Endothelial cell of umbilical vein (primary cell): ENCODE results near the gene DOCK4. TPM values are rescaled to one million over a fixed set of nuclear protein-coding genes. Genes with fewer than 3 reads are reported as not detected.

Source experiments
- BruUV-seq: library from RNA; stranded (reverse); fragments of 400-500 nt; replicated peaks from 2 replicates; lab custom pipeline; 2021; lab: Mats Ljungman, UMichigan
- CTCF ChIA-PET: fragments of 300-600, 350-600 bp; sonication (Branson Sonifier 250); formaldehyde crosslinking; loops from one replicate; lab custom pipeline; 2021; ENCODE audit warnings: antibody characterized with exemption, inconsistent platforms; lab: Charles Lee
- POLR2A ChIA-PET: fragments of 300-600, 350-600 bp; sonication (Branson Sonifier 250); formaldehyde crosslinking; loops from one replicate; lab custom pipeline; 2021; ENCODE audit warnings: antibody characterized with exemption, inconsistent platforms; lab: Charles Lee
- DNase-seq: peaks from one replicate; pipeline ENCODE4 v3.0.0-alpha.2; 2011; ENCODE audit warnings: low read depth, low spot score
- FAIRE-seq: peaks from 2 replicates; lab custom pipeline; 2011; peaks lifted over from hg19 to GRCh38; lab: Jason Lieb, UNC
- H2AFZ ChIP-seq: 2 replicates; pipeline ENCODE4 v1.6.0; 2012; ENCODE audit warnings: low read depth, low read length, control low read depth, inconsistent platforms
- H3K27ac ChIP-seq: 2 replicates; pipeline ENCODE4 v1.5.1; 2011; ENCODE audit warnings: low read depth, mild to moderate bottlenecking, control low read depth, low read length, moderate library complexity; ENCODE audit not compliant: insufficient read depth
- H3K27me3 ChIP-seq, 2 experiments: 2 replicates each; pipeline versions ENCODE4 v1.6.0 to v1.6.1; 2011; ENCODE audit warnings: low read length in 2 of 2, mixed read lengths in 1 of 2; ENCODE audit not compliant: control insufficient read depth in 2 of 2, insufficient read depth in 2 of 2
- H3K36me3 ChIP-seq, 2 experiments: 2 replicates in 1 of 2; 3 replicates in 1 of 2; pipeline ENCODE4 v1.5.1; 2011; ENCODE audit warnings: low read length in 2 of 2, mild to moderate bottlenecking in 1 of 2, moderate library complexity in 1 of 2; ENCODE audit not compliant: control insufficient read depth in 2 of 2, insufficient read depth in 2 of 2; ENCODE audit errors: extremely low read depth in 1 of 2
- H3K4me1 ChIP-seq: 3 replicates; pipeline ENCODE4 v1.5.1; 2011; ENCODE audit warnings: mild to moderate bottlenecking, low read length; ENCODE audit not compliant: control insufficient read depth, insufficient read depth; ENCODE audit errors: extremely low read depth
- H3K4me2 ChIP-seq: 2 replicates; pipeline ENCODE4 v1.6.1; 2011; ENCODE audit warnings: low read length, control low read depth, mixed read lengths; ENCODE audit not compliant: insufficient read depth
- H3K4me3 ChIP-seq, 3 experiments: fragments of 200-600 bp in 1 of 3; sonication (generic), shearing (Covaris generic) in 1 of 3; replicated peaks in 1 of 3; 2 replicates each; pipeline ENCODE4 v1.5.1; 2011 to 2016; ENCODE audit warnings: control low read depth in 3 of 3, low read length in 3 of 3, mild to moderate bottlenecking in 2 of 3, inconsistent platforms in 1 of 3, low read depth in 1 of 3, moderate library complexity in 1 of 3; ENCODE audit not compliant: insufficient read depth in 1 of 3
- H3K79me2 ChIP-seq: 2 replicates; pipeline ENCODE4 v1.6.0; 2012; ENCODE audit warnings: low read length, inconsistent platforms; ENCODE audit not compliant: control insufficient read depth, insufficient read depth
- H3K9ac ChIP-seq: replicated peaks from 2 replicates; pipeline ENCODE3; 2011; ENCODE audit warnings: low read length, control low read depth; ENCODE audit not compliant: insufficient read depth; ENCODE audit errors: extremely low read depth
- H3K9me1 ChIP-seq: replicated peaks from 3 replicates; pipeline ENCODE4 v1.6.0; 2011; ENCODE audit warnings: mild to moderate bottlenecking, low read length; ENCODE audit not compliant: control insufficient read depth, insufficient read depth; ENCODE audit errors: extremely low read depth
- H3K9me3 ChIP-seq: replicated peaks from 2 replicates; pipeline ENCODE4 v1.5.1; 2012; ENCODE audit warnings: low read length, inconsistent platforms; ENCODE audit not compliant: control insufficient read depth, insufficient read depth
- H4K20me1 ChIP-seq: replicated peaks from 2 replicates; pipeline ENCODE3; 2011; ENCODE audit warnings: mild to moderate bottlenecking, low read length; ENCODE audit not compliant: control insufficient read depth, insufficient read depth; ENCODE audit errors: extremely low read depth
- CTCF ChIP-seq, 2 donors: IDR thresholded peaks; 1 replicate in 1 of 2; 2 replicates in 1 of 2; pipeline ENCODE4 v1.5.1; 2011; ENCODE audit warnings: low read length in 2 of 2, mild to moderate bottlenecking in 2 of 2, moderate library complexity in 2 of 2, control low read depth in 1 of 2, inconsistent platforms in 1 of 2, low read depth in 1 of 2; ENCODE audit not compliant: insufficient read depth in 1 of 2; ENCODE audit errors: extremely low read depth in 1 of 2
- EZH2 ChIP-seq: IDR thresholded peaks from 2 replicates; pipeline ENCODE4 v1.6.1; 2012; ENCODE audit warnings: borderline replicate concordance, low read depth, mild to moderate bottlenecking, moderate library complexity, low read length, inconsistent platforms; ENCODE audit not compliant: severe bottlenecking
- FOS ChIP-seq: IDR thresholded peaks from 2 replicates; pipeline ENCODE4 v1.6.1; 2011; ENCODE audit warnings: mild to moderate bottlenecking, low read length, moderate library complexity, borderline replicate concordance; ENCODE audit not compliant: insufficient read depth
- GATA2 ChIP-seq: IDR thresholded peaks from 2 replicates; pipeline ENCODE4 v1.7.0; 2011; ENCODE audit warnings: low read depth, mild to moderate bottlenecking, moderate library complexity, mixed read lengths, low read length; ENCODE audit not compliant: insufficient read length, insufficient read depth
- JUN ChIP-seq: IDR thresholded peaks from 2 replicates; pipeline ENCODE4 v1.6.1; 2011; ENCODE audit warnings: borderline replicate concordance, low read depth; ENCODE audit not compliant: insufficient read length, insufficient read depth
- MAX ChIP-seq: IDR thresholded peaks from 2 replicates; pipeline ENCODE4 v1.6.1; 2011; ENCODE audit not compliant: insufficient read depth, insufficient read length
- MYC ChIP-seq: IDR thresholded peaks from one replicate; pipeline ENCODE4 v1.6.1; 2011; ENCODE audit warnings: mild to moderate bottlenecking, low read depth, low read length
- POLR2A ChIP-seq: IDR thresholded peaks from 2 replicates; pipeline ENCODE4 v1.6.1; 2012; ENCODE audit warnings: low read depth, mild to moderate bottlenecking, control low read depth, low read length
- POLR2AphosphoS5 ChIP-seq: IDR thresholded peaks from 2 replicates; pipeline ENCODE4 v1.6.1; 2012; ENCODE audit warnings: low read depth, mild to moderate bottlenecking, control low read depth, low read length, moderate library complexity; ENCODE audit not compliant: insufficient read depth
- dilution Hi-C: fragments of 300-500 bp; cut with MboI; formaldehyde crosslinking; loops from one replicate; pipeline ENCODE4 v1.15.0; 2019; ENCODE audit warnings: low sequenced_read_pairs; ENCODE audit not compliant: extremely low pct_ligation_motif_present
- intact Hi-C: fragments of 100-400 bp; cut with micrococcal nuclease; formaldehyde crosslinking; loops from one replicate; pipeline ENCODE4 v1.10.0; 2022
- polyA plus RNA-seq, 4 experiments: library from polyadenylated mRNA; depleted of rRNA in 3 of 4; stranded (reverse) in 3 of 4; unstranded in 1 of 4; fragments of >200 nt; gene quantifications; 2 replicates each; pipeline versions ENCODE4 v1.2.1 to v1.2.3, GENCODE V29; 2011 to 2012; ENCODE audit warnings: missing spikeins in 1 of 4
- total RNA-seq: library from RNA; stranded (reverse); gene quantifications from 2 replicates; pipeline ENCODE4 v1.2.3, GENCODE V29; 2021

DOCK4 gene
- total and polyA plus RNA-seq, 2 donors (not counting 3 experiments of a cell fraction or from before 2014, with no cell fraction given): 47.4 to 164 TPM

- peaks cover 3% of the 10 kb centered on the region for H3K4me1 ChIP-seq
- DNase-seq (no peak), FAIRE-seq (peak; percentile 12)
- H3K36me3 ChIP-seq: peaks cover 0 to 3% of the 10 kb centered on the region in 2 experiments
- no peak overlapping the region for H3K9ac ChIP-seq
- no peaks in the 10 kb centered on the region for H3K27me3 ChIP-seq
- intact Hi-C loops: no loop called here
- ChIA-PET CTCF (no interaction called here), POLR2A (no interaction called here)
- peaks cover 98% of the 10 kb centered on the region for H3K79me2 ChIP-seq
- H2AFZ ChIP-seq: no peak overlapping the region
- TF ChIP-seq FOS (no peak), MYC (no peak), GATA2 (no peak), POLR2AphosphoS5 (no peak), EZH2 (no peak), POLR2A (no peak), JUN (no peak), MAX (no peak), CTCF (IDR thresholded peaks at IDR 0.05; ENCODE audit: extremely low read depth in 1 of 2, insufficient read depth in 1 of 2, low read depth in 1 of 2, low read length in 2 of 2) (no peak)
- no TSS peak for BruUV-seq
- no peak overlapping the region for H3K27ac ChIP-seq
- no peak overlapping the region for H3K4me2 ChIP-seq
- no peak overlapping the region for H3K4me3 ChIP-seq
- no peaks in the 10 kb centered on the region for H3K9me1 ChIP-seq
- H4K20me1 ChIP-seq: peaks cover 18% of the 10 kb centered on the region
- H3K9me3 ChIP-seq: no peaks in the 10 kb centered on the region
- dilution Hi-C loops: no loop called here
These were observed 87.3 kb downstream of the DOCK4 start for GRCh38 chr7:112118581-112119566.
